Glutamatergic neuron (in vitro differentiated cells): ENCODE results near the gene RFNG. TPM values are rescaled to one million over a fixed set of nuclear protein-coding genes. Genes with fewer than 3 reads are reported as not detected.
A peak's percentile ranks its signal among the peaks of the same experiment; 100 is the strongest.

Experiments
- DNase-seq: peaks from one replicate; pipeline ENCODE4 v3.0.0; 2022
- H3K27ac Mint-ChIP-seq: one replicate; pipeline ENCODE4 v1.8.0; 2020; ENCODE audit warnings: mild to moderate bottlenecking, mixed read lengths, inconsistent platforms; ENCODE audit not compliant: unreplicated experiment
- H3K27me3 Mint-ChIP-seq: one replicate; pipeline ENCODE4 v1.8.0; 2020; ENCODE audit warnings: mild to moderate bottlenecking, moderate library complexity, mixed read lengths, inconsistent platforms; ENCODE audit not compliant: unreplicated experiment
- H3K36me3 Mint-ChIP-seq: one replicate; pipeline ENCODE4 v1.8.0; 2020; ENCODE audit warnings: mild to moderate bottlenecking, mixed read lengths, inconsistent platforms; ENCODE audit not compliant: unreplicated experiment
- H3K4me1 Mint-ChIP-seq: one replicate; pipeline ENCODE4 v1.8.0; 2020; ENCODE audit warnings: mild to moderate bottlenecking, low read depth, mixed read lengths, inconsistent platforms; ENCODE audit not compliant: unreplicated experiment
- H3K4me3 Mint-ChIP-seq: one replicate; pipeline ENCODE4 v1.8.0; 2020; ENCODE audit warnings: mild to moderate bottlenecking, mixed read lengths, inconsistent platforms; ENCODE audit not compliant: unreplicated experiment
- H3K9me3 Mint-ChIP-seq: one replicate; pipeline ENCODE4 v1.8.0; 2020; ENCODE audit warnings: mild to moderate bottlenecking, moderate library complexity, mixed read lengths, inconsistent platforms; ENCODE audit not compliant: unreplicated experiment
- total RNA-seq: library from RNA; stranded (reverse); fragmentation: NEBNext Ultra II Directional; extraction: Animal tissue kit (Norgen Biotek cat#: 25700); gene quantifications from one replicate; pipeline ENCODE4 v1.2.1, GENCODE V29; 2021; ENCODE audit not compliant: unreplicated experiment
- TF ChIP-seq, protein P1 (sequence below): fragments of 200-600 bp; sonication (generic); IDR thresholded peaks from one replicate; pipeline ENCODE4 v1.5.0; 2021; ENCODE audit not compliant: partially characterized antibody, unreplicated experiment

RFNG gene
- total RNA-seq, 1 donor from 2014 or later: 50.8 TPM

GRCh38 chr17:82025401-82026107 is 26.1 kb downstream of the RFNG start:
- H3K9me3 Mint-ChIP-seq: no peaks in the 10 kb centered on the region
- H3K4me1 Mint-ChIP-seq: peaks cover 10% of the 10 kb centered on the region
- DNase-seq: no peak
- H3K27ac Mint-ChIP-seq: no peak overlapping the region
- no peaks in the 10 kb centered on the region for H3K36me3 Mint-ChIP-seq
- peaks cover 8% of the 10 kb centered on the region for H3K27me3 Mint-ChIP-seq
- no peak overlapping the region for H3K4me3 Mint-ChIP-seq
- TF ChIP-seq, protein P1, sequence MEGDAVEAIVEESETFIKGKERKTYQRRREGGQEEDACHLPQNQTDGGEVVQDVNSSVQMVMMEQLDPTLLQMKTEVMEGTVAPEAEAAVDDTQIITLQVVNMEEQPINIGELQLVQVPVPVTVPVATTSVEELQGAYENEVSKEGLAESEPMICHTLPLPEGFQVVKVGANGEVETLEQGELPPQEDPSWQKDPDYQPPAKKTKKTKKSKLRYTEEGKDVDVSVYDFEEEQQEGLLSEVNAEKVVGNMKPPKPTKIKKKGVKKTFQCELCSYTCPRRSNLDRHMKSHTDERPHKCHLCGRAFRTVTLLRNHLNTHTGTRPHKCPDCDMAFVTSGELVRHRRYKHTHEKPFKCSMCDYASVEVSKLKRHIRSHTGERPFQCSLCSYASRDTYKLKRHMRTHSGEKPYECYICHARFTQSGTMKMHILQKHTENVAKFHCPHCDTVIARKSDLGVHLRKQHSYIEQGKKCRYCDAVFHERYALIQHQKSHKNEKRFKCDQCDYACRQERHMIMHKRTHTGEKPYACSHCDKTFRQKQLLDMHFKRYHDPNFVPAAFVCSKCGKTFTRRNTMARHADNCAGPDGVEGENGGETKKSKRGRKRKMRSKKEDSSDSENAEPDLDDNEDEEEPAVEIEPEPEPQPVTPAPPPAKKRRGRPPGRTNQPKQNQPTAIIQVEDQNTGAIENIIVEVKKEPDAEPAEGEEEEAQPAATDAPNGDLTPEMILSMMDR: no peak

DNA sequence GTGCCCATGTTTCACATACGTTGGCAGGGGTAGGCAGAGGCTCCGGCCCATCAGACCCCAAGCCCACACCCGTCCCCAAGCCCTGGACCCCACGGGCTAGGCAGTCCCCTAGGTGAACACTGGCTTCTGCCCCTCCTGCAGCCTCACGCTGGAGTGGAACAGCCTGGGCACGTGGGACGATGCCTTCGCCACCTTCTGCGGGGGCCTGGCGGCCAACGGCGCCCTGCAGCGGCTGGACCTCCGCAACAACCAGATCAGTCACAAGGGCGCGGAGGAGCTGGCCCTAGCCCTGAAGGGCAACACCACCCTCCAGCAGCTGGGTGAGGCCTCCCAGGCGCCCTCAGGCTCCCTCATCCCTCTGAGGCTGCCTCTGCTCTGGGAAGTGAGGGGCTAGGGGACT is 26.8 kb downstream of the RFNG start:
- Mint-ChIP-seq H3K4me3 (no peak overlapping the region), H3K27me3 (peaks cover 9% of the 10 kb centered on the region), H3K36me3 (no peaks in the 10 kb centered on the region), H3K27ac (no peak overlapping the region), H3K9me3 (no peaks in the 10 kb centered on the region), H3K4me1 (peaks cover 10% of the 10 kb centered on the region)
- DNase-seq: no peak
- TF ChIP-seq, protein P1: no peak

- H3K27ac Mint-ChIP-seq: no peak overlapping the region
- peak; percentile 72 for DNase-seq
- no peaks in the 10 kb centered on the region for H3K36me3 Mint-ChIP-seq
These were observed 28.0 kb downstream of the RFNG start for GRCh38 chr17:82023447-82024241.

DNA sequence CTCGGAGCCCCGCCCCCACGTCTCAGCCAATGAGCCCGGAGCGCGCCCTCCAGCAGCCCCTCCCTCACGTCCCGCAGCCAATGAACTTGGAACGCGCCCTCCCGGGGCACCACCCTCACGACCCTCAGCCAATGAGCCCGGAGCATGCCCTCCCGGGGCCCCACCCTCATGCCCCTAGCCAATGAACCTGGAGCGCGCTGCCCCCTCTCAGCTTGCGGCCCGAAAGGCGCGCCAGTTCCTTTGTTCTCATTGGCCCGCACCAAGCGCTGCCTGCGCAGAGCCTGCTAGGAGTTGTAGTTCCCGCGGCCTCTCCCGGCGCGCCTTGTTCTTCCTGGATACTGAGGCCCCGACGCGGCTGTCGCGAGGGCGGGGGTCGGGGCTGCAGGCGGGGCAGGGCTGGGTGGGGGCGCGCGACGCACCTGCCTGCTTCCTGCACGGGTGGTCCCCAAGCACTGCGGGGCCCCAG is 28.6 kb downstream of the RFNG start, which contains the start of gene LRRC45:
Gene LRRC45 (plus strand): TSS at position 325 of the 466 bp plus-strand sequence. CDS start 339 bp downstream, outside the sequence.
- peaks cover 3% of the 10 kb centered on the region for H3K9me3 Mint-ChIP-seq
- TF ChIP-seq, protein P1: no peak
- peak within 1 kb of the TSS; percentile 86 for H3K4me3 Mint-ChIP-seq
- peaks cover 8% of the 10 kb centered on the region for H3K4me1 Mint-ChIP-seq
- H3K27ac Mint-ChIP-seq: peak within 1 kb of the TSS; percentile 38
- DNase-seq: peak; percentile 100
- H3K27me3 Mint-ChIP-seq: peaks cover 9% of the 10 kb centered on the region
- no peaks in the 10 kb centered on the region for H3K36me3 Mint-ChIP-seq

More at GRCh38 chr17:82023447-82024241, 28.0 kb downstream of the RFNG start:
- H3K4me1 Mint-ChIP-seq: peaks cover 8% of the 10 kb centered on the region
- peaks cover 6% of the 10 kb centered on the region for H3K27me3 Mint-ChIP-seq
- H3K9me3 Mint-ChIP-seq: peaks cover under 1% of the 10 kb centered on the region
- peak overlapping the region; percentile 82 for H3K4me3 Mint-ChIP-seq
- TF ChIP-seq, protein P1: no peak
